HG03135 (cell line): Measurements from ENCODE around the gene NEK4.
"Not testable (repeated sequence)": the region's sequence is repeated elsewhere in the genome, so short reads cannot be mapped to it uniquely, and the experiment has no call there.

Experiments used
- ATAC-seq: cut with Tn5 transposase; IDR thresholded peaks from one replicate; pipeline ENCODE4 v1.9.1; 2021; ENCODE audit warnings: mild to moderate bottlenecking, moderate library complexity; ENCODE audit not compliant: unreplicated experiment

Gene NEK4

DNA sequence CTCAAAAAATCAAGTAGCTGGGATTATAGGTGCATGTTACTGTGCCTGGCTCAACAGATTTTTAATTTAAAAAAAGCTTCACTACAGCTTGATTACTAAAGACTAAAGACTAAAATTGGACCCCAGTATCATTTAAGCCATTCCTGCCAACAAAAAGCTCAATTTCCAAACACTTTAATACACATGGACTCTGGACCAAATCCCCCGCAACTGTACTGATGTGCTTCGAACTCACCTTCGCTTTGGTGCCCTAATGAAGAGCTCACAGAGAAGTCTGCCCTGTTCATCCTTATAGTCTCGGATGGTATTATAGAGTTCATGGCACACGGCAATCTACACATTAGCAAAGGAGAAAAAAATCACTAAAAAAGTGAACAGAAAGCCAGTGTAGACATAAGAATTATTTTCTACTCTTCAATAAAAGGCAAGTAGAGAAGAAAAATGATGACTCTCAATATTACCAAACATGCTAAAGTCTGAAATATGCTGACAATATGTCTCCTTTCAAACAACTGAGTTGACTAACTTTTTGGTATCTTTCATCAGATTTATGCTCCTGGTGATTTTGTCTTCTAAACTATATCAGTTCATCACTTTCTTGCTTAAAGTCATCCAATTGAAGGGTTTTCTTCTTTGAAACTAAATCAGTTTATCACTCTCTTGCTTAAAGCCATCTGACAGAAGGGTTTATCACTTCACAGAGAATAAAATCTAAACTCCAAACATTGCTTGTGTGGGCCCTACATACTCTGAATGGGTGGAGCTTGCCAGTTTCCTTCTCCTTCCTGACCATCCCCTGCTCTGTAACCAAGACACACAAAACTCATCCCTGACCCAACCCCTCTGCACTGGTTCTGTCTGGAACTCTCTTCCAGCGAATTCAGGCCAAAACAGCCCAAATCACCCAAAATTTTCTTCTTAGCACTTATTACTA, 92.2 kb downstream of the NEK4 start:
- ATAC-seq, result no peak

- not testable (repeated sequence) for ATAC-seq
Measured at GRCh38 chr3:52676201-52676600, 94.5 kb downstream of the NEK4 start.

DNA sequence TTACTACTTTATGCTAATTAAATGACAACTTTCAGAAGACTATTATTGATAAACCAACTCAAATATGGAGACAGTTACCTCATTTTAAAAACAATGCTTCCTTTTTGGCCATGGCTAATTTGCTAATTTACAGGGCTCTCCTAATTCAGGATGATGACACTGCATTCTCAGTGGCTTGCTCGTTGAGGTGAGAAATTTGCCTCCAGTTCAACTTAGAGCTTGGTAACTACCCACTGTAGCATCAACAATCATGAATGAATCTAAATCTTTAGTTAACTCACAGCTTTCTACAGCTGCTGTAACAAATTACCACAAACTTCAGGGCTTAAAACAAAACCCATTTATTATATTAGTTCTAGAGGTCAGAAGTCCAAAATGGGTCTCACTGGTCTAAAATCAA, 99.1 kb downstream of the NEK4 start:
- no peak for ATAC-seq

DNA sequence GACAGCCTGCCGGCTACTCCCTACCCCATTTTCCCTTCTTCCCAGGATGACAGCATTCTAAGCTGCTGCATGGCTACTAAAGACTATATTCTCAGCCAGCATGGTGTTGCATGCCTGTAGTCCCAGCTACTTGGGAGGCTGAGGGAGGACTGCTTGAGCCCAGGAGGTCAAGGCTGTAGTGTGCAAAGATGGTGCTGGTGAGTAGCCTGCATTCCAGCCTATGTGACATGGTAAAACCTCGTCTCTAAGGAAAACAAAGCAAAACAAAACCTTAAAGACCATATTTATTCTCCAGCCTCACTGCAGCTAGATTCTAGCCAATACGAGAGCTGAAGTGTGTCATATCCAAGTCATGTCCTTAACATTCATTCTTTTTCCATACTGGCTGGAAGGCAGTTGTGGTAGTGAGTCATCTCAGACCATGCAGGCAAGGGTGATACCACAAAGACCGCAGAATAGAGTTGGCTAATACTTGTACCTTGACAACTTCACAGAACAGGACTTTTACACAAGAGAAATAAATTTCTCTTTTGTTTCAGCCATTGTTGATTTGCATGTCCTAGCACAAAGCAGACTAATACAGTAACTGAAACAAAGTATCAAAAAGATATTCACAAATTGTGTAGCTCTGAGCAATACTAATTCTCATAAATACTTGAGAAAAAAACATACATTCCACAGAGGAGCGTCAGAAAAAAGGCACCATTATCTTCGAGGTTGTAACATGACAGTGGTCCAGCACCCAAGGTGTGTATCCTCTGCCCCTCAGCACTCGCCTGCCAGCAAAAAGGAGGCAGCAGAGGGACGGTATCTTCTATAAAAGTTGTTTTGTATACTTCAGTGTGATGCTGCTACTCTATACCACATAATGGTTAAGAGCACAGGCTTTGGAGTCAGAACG, 99.9 kb downstream of the NEK4 start:
- ATAC-seq, result peak; percentile 64

- no peak for ATAC-seq
Measured at GRCh38 chr3:52663098-52663497, 107.6 kb downstream of the NEK4 start.

- ATAC-seq, result no peak
Measured at GRCh38 chr3:52660046-52660445, 110.7 kb downstream of the NEK4 start.
